Measurements from ENCODE around the gene MAPKBP1. TPM values are rescaled to one million over a fixed set of nuclear protein-coding genes. Genes with fewer than 3 reads are reported as not detected.
A peak's percentile ranks its signal among the peaks of the same experiment; 100 is the strongest.

The MAPKBP1 gene
- total RNA-seq, 2 donors from 2014 or later: 9.0 to 14.6 TPM

GRCh38 chr15:41773332-41773728 is 954 bp upstream of the MAPKBP1 start:
- no peak for DNase-seq
- intact Hi-C loops (cut with DNase I): loop anchor here (5.0 kb wide), 2 partner anchors 39 to 129 kb away; no protein-coding TSS in a partner anchor
- Histone ChIP-seq H3K4me3 (peak overlapping the region; percentile 71), H3K36me3 (no peaks in the 10 kb centered on the region), H3K27me3 (no peaks in the 10 kb centered on the region), H3K9ac (ENCODE audit: low read depth in 2 of 2, low read length in 2 of 2) (peak overlapping the region; percentile 36 to 44), H3K27ac (peak overlapping the region; percentile 93), H3K9me3 (no peaks in the 10 kb centered on the region), H3K4me1 (peaks cover 11% of the 10 kb centered on the region)
- TF ChIP-seq, protein P1, sequence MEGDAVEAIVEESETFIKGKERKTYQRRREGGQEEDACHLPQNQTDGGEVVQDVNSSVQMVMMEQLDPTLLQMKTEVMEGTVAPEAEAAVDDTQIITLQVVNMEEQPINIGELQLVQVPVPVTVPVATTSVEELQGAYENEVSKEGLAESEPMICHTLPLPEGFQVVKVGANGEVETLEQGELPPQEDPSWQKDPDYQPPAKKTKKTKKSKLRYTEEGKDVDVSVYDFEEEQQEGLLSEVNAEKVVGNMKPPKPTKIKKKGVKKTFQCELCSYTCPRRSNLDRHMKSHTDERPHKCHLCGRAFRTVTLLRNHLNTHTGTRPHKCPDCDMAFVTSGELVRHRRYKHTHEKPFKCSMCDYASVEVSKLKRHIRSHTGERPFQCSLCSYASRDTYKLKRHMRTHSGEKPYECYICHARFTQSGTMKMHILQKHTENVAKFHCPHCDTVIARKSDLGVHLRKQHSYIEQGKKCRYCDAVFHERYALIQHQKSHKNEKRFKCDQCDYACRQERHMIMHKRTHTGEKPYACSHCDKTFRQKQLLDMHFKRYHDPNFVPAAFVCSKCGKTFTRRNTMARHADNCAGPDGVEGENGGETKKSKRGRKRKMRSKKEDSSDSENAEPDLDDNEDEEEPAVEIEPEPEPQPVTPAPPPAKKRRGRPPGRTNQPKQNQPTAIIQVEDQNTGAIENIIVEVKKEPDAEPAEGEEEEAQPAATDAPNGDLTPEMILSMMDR (IDR thresholded peaks at IDR 0.05): no peak

DNA sequence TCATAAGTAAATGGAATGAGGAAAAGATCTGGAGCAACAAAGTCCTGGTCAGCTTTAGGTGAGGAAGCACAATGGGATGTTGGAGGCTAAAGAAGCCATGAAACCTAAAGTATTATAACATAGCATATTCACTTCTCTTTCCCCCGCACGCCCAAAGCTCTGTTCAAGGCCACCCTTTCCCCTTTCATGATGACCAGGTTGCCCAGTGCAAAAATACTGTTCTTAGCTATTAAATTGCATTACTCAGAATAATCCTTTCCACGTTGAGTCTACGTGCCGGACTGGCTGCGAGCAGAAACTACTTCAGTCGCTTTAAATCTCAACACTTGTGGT is 589 bp upstream of the MAPKBP1 start:
- intact Hi-C loops (cut with DNase I): loop anchor here (5.0 kb wide), 2 partner anchors 39 to 129 kb away; no protein-coding TSS in a partner anchor
- Histone ChIP-seq H3K9me3 (no peaks in the 10 kb centered on the region), H3K9ac (ENCODE audit: low read depth in 2 of 2, low read length in 2 of 2) (peak overlapping the region; percentile 36 to 44), H3K36me3 (no peaks in the 10 kb centered on the region), H3K27me3 (no peaks in the 10 kb centered on the region), H3K4me1 (peaks cover 11% of the 10 kb centered on the region), H3K4me3 (peak overlapping the region; percentile 71), H3K27ac (peak overlapping the region; percentile 93)
- no peak for DNase-seq
- TF ChIP-seq, protein P1 (IDR thresholded peaks at IDR 0.05): no peak

DNA sequence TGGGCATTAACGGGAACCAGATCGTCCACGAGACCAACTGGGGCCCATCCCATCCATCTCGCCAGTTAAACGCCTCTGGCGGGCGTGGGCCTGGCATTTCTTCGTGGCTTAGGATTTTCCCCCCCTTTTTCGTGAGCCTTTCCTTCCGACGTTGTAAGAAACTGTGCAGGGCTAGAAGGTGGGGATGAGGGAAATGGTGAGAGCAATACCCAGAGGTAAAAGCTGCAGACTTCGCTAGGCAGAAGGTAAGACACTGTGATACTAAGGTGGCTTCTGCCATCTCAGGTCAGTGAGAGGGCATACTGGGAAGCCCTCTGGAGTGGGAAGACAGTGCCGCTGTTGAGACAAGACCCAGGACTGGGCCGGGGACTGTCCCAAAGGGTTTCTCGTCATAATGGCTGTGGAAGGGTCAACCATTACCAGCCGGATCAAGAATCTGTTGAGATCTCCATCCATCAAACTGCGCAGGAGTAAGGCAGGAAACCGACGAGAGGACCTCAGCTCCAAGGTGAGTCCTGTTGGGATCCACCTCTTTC is 666 bp downstream of the MAPKBP1 start:
- peak overlapping the region; percentile 93 for H3K27ac ChIP-seq
- peak overlapping the region; percentile 44 to 79 for H3K9ac ChIP-seq (ENCODE audit: low read depth in 2 of 2, low read length in 2 of 2)
- no peaks in the 10 kb centered on the region for H3K36me3 ChIP-seq
- H3K9me3 ChIP-seq: no peaks in the 10 kb centered on the region
- peak; percentile 20 for DNase-seq
- intact Hi-C loops (cut with DNase I): loop anchor here (5.0 kb wide), 2 partner anchors 37 to 127 kb away; no protein-coding TSS in a partner anchor
- no peaks in the 10 kb centered on the region for H3K27me3 ChIP-seq
- peak overlapping the region; percentile 71 for H3K4me3 ChIP-seq
- peaks cover 11% of the 10 kb centered on the region for H3K4me1 ChIP-seq
- TF ChIP-seq, protein P1 (IDR thresholded peaks at IDR 0.05): no peak

- no peaks in the 10 kb centered on the region for H3K36me3 ChIP-seq
- H3K4me1 ChIP-seq: peaks cover 11% of the 10 kb centered on the region
- intact Hi-C loops (cut with DNase I): no loop called here
- H3K4me3 ChIP-seq: no peak overlapping the region
- H3K9me3 ChIP-seq: no peaks in the 10 kb centered on the region
- TF ChIP-seq, protein P1 (IDR thresholded peaks at IDR 0.05): no peak
- DNase-seq: no peak
- peak overlapping the region; percentile 44 to 79 for H3K9ac ChIP-seq (ENCODE audit: low read depth in 2 of 2, low read length in 2 of 2)
- H3K27ac ChIP-seq: no peak overlapping the region
- no peaks in the 10 kb centered on the region for H3K27me3 ChIP-seq
These were observed 1.4 kb downstream of the MAPKBP1 start for GRCh38 chr15:41775651-41776050.

DNA sequence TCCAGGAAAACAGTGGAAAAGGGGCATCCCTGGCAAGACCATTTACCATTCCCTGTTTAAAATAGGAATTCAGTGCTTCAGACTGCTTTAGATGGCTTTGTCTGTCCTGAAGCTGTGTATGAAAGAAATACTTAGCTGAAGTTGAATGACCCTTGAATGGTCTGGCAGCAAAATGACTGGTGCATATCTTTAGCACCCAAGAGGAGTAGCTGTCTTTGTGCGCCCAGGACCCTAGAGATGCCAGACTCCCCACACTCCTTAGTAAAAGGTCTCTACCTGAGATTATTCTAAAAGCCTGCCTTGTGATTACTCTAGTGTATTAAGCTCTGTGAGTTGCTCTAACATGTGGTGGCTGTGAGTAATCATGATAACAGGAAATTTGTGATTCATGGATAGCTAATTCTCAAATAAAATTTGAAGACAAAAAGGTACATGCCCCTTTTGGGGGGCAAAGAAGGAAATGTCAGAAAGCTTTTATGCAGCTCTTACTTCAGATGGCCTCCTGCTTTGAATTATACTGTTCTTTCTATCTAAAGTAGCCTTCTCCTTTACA is 3.2 kb downstream of the MAPKBP1 start:
- no peak overlapping the region for H3K27ac ChIP-seq

More for the DNA sequence above, 3.2 kb downstream of the MAPKBP1 start:
- Histone ChIP-seq H3K27me3 (no peaks in the 10 kb centered on the region), H3K36me3 (no peaks in the 10 kb centered on the region), H3K9ac (ENCODE audit: low read depth in 2 of 2, low read length in 2 of 2) (no peak overlapping the region), H3K9me3 (no peaks in the 10 kb centered on the region), H3K4me1 (peaks cover 11% of the 10 kb centered on the region), H3K4me3 (no peak overlapping the region)
- TF ChIP-seq, protein P1 (IDR thresholded peaks at IDR 0.05): no peak
- DNase-seq: no peak
- intact Hi-C loops (cut with DNase I): no loop called here
